HCT116 (cell line): Measurements from ENCODE around the gene NTN5. TPM values are rescaled to one million over a fixed set of nuclear protein-coding genes. Genes with fewer than 3 reads are reported as not detected.
A peak's percentile ranks its signal among the peaks of the same experiment; 100 is the strongest.

Experiments used
- ATAC-seq: fragments of 200-7000 bp; cut with Tn5 transposase; 2 replicates; pipeline ENCODE4 v1.9.1; 2020; ENCODE audit warnings: mild to moderate bottlenecking, moderate library complexity
- BruUV-seq: library from RNA; stranded (reverse); fragments of 400-500 nt; replicated peaks from 2 replicates; lab custom pipeline; 2021; lab: Mats Ljungman, UMichigan
- CTCF ChIA-PET: fragments of 300-600 bp; sonication (Branson Sonifier 250); formaldehyde crosslinking; loops from one replicate; lab custom pipeline; 2021; ENCODE audit warnings: antibody characterized with exemption; lab: Charles Lee
- POLR2A ChIA-PET: fragments of 300-600, 350-600 bp; sonication (Branson Sonifier 250); formaldehyde crosslinking; loops from one replicate; lab custom pipeline; 2021; ENCODE audit warnings: antibody characterized with exemption; lab: Charles Lee
- RAD21 ChIA-PET, 2 experiments: fragments of 300-600 bp; sonication (Branson Sonifier 250); formaldehyde crosslinking; loops; one replicate each; lab custom pipeline; 2023; ENCODE audit warnings: low total read pairs in 2 of 2; ENCODE audit not compliant: uncharacterized antibody in 2 of 2, unreplicated experiment in 2 of 2, low non-redundant PET in 1 of 2; lab: Charles Lee
- DNase-seq: peaks from one replicate; pipeline ENCODE4 v3.0.0-alpha.2; 2010; ENCODE audit warnings: low read depth, low spot score
- H2AFZ ChIP-seq: fragments of 200-600 bp; shearing (Covaris generic), sonication (generic); 2 replicates; pipeline ENCODE4 v1.6.1; 2017; ENCODE audit warnings: low read depth, mixed run types, mixed read lengths, antibody characterized with exemption, low read length; ENCODE audit not compliant: poor library complexity, severe bottlenecking
- H3K27ac ChIP-seq: 2 replicates; pipeline ENCODE4 v1.5.1; 2012; ENCODE audit warnings: low read depth, low read length
- H3K27me3 ChIP-seq: fragments of 200-600 bp; sonication (generic); 2 replicates; pipeline ENCODE4 v1.6.1; 2016; ENCODE audit warnings: mixed run types, low read length, mixed read lengths; ENCODE audit not compliant: insufficient read depth
- H3K36me3 ChIP-seq, 2 experiments: fragments of 200-500 bp in 1 of 2; fragments of 200-600 bp in 1 of 2; sonication (Bioruptor generic) in 1 of 2; sonication (generic) in 1 of 2; 2 replicates each; pipeline versions ENCODE4 v1.5.1 to v1.6.1; 2014 to 2016; ENCODE audit warnings: low read length in 2 of 2, inconsistent platforms in 1 of 2, mixed read lengths in 1 of 2, mixed run types in 1 of 2; ENCODE audit not compliant: insufficient read depth in 2 of 2, control insufficient read depth in 1 of 2
- H3K4me1 ChIP-seq, 2 experiments: fragments of 200-600 bp in 1 of 2; sonication (generic) in 1 of 2; 2 replicates each; pipeline versions ENCODE4 v1.5.1 to v1.6.1; 2012 to 2017; ENCODE audit warnings: low read length in 2 of 2, inconsistent platforms in 1 of 2, mild to moderate bottlenecking in 1 of 2, mixed read lengths in 1 of 2, mixed run types in 1 of 2, moderate library complexity in 1 of 2; ENCODE audit not compliant: insufficient read depth in 2 of 2, control insufficient read depth in 1 of 2
- H3K4me2 ChIP-seq: fragments of 200-600 bp; sonication (generic); 2 replicates; pipeline ENCODE4 v1.6.1; 2017; ENCODE audit warnings: mixed run types, low read length, mixed read lengths
- H3K4me3 ChIP-seq, 2 experiments: fragments of 200-600 bp in 1 of 2; sonication (generic) in 1 of 2; replicated peaks in 1 of 2; 2 replicates each; pipeline ENCODE4 v1.5.1; 2011 to 2016; ENCODE audit warnings: low read length in 2 of 2, control low read depth in 1 of 2, low read depth in 1 of 2, mild to moderate bottlenecking in 1 of 2, mixed read lengths in 1 of 2, mixed run types in 1 of 2
- H3K79me2 ChIP-seq: fragments of 200-600 bp; sonication (generic); 2 replicates; pipeline ENCODE4 v1.6.1; 2017; ENCODE audit warnings: mild to moderate bottlenecking, mixed run types, low read length, moderate library complexity, mixed read lengths; ENCODE audit not compliant: insufficient read depth
- H3K9ac ChIP-seq: fragments of 200-600 bp; sonication (generic); 2 replicates; pipeline ENCODE4 v1.6.1; 2016; ENCODE audit warnings: low read length, mixed read lengths
- H3K9me2 ChIP-seq: fragments of 200-600 bp; sonication (generic), shearing (Covaris generic); 2 replicates; pipeline ENCODE4 v1.6.1; 2017; ENCODE audit warnings: mixed run types, mild to moderate bottlenecking, moderate library complexity; ENCODE audit not compliant: insufficient read depth
- H3K9me3 ChIP-seq, 2 experiments: fragments of 200-500 bp in 1 of 2; fragments of 200-600 bp in 1 of 2; sonication (Bioruptor generic) in 1 of 2; sonication (generic) in 1 of 2; 2 replicates each; pipeline ENCODE4 v1.6.1; 2014 to 2017; ENCODE audit warnings: low read length in 2 of 2, mixed read lengths in 2 of 2, inconsistent platforms in 1 of 2, low read depth in 1 of 2, mild to moderate bottlenecking in 1 of 2, mixed run types in 1 of 2, moderate library complexity in 1 of 2; ENCODE audit not compliant: control insufficient read depth in 1 of 2, insufficient read depth in 1 of 2
- H4K20me1 ChIP-seq: fragments of 200-600 bp; sonication (generic), shearing (Covaris generic); 2 replicates; pipeline ENCODE4 v1.6.1; 2017; ENCODE audit warnings: mixed run types, mild to moderate bottlenecking, moderate library complexity; ENCODE audit not compliant: insufficient read depth
- EZH2phosphoT487 ChIP-seq: fragments of 200-600 bp; IDR thresholded peaks from 2 replicates; pipeline ENCODE4 v1.6.1; 2018; ENCODE audit warnings: antibody characterized with exemption, borderline replicate concordance
- SIN3A ChIP-seq: IDR thresholded peaks from 2 replicates; pipeline ENCODE4 v1.6.1; 2012; ENCODE audit warnings: low read depth
- intact Hi-C: fragments of 100-400 bp; cut with micrococcal nuclease; formaldehyde crosslinking; loops from 2 replicates; pipeline ENCODE4 v1.10.0; 2022
- total RNA-seq: library from RNA; stranded (reverse); gene quantifications from one replicate; pipeline ENCODE4 v1.2.1, GENCODE V29; 2021; ENCODE audit not compliant: unreplicated experiment
- TF ChIP-seq, protein P1 (sequence below): IDR thresholded peaks from 2 replicates; pipeline ENCODE4 v1.6.1; 2012
- TF ChIP-seq, protein P2 (sequence below): IDR thresholded peaks from 2 replicates; pipeline ENCODE4 v1.6.1; 2012
- TF ChIP-seq, protein P3 (sequence below): IDR thresholded peaks from 2 replicates; pipeline ENCODE4 v1.6.1; 2012; ENCODE audit warnings: low read depth

Gene NTN5
- total RNA-seq, 1 experiment from 2014 or later, result 3.1 TPM

DNA sequence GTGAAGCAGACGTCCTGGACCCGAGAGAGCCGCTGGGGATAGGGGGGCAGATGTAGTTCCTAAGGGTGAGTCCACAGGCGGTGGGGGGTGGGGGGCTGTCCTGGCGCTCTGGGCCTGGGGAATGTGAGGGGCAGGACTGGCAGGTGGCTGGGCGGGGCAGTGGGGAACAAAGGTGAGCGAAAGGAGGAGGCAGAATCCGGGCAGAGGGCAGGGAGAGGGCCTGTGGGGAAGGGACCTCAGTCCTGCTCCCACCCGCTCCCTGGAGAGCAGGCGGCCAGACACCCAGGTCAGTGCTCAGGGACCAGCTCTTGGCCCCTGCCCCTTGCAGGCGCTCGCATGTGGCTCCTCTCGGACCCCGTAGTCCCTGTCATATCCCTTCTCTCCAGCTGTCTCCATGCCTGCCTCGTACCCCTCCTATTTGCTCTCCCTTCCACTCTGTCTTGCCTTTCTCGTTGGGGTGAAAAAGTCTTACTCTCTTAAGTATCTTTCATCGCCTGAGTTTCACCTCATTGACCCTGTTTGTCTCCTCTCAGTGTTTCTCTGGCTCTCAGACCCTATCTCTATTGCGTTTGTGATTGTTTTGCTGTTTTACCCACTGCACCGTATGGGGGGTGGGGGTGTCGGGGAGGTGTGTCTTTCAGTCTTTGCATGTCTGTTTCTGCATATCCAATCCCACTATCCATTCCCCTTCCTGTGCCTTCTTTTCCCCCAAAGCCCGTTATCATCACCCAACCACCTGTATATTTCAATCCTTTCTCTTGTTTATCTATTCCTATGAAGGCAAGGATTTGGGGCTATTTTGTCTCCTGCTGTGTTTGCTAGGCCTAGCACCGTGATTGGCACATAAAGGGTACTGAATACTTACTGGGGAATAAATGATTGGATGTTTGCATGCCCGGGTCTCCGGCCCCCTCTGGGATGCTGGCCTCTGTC is 47.8 kb downstream of the NTN5 start:
- peak overlapping the region; percentile 82 for H3K4me2 ChIP-seq
- POLR2A ChIA-PET, result no interaction called here
- H3K9me2 ChIP-seq, result no peaks in the 10 kb centered on the region
- no peaks in the 10 kb centered on the region for H3K27me3 ChIP-seq
- intact Hi-C loops, result no loop called here
- BruUV-seq, result no TSS peak
- H4K20me1 ChIP-seq, result no peaks in the 10 kb centered on the region
- RAD21 ChIA-PET, result no interaction called here
- ATAC-seq (no peak), DNase-seq (no peak)
- peak overlapping the region; percentile 50 to 57 for H3K4me3 ChIP-seq
- CTCF ChIA-PET, result no interaction called here
- no peak overlapping the region for H2AFZ ChIP-seq
- no peaks in the 10 kb centered on the region for H3K36me3 ChIP-seq
- TF ChIP-seq, protein P1, sequence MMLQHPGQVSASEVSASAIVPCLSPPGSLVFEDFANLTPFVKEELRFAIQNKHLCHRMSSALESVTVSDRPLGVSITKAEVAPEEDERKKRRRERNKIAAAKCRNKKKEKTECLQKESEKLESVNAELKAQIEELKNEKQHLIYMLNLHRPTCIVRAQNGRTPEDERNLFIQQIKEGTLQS, result no peak
- TF ChIP-seq EZH2phosphoT487, result no peak
- TF ChIP-seq, protein P2, sequence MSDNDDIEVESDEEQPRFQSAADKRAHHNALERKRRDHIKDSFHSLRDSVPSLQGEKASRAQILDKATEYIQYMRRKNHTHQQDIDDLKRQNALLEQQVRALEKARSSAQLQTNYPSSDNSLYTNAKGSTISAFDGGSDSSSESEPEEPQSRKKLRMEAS, result no peak
- TF ChIP-seq, protein P3, sequence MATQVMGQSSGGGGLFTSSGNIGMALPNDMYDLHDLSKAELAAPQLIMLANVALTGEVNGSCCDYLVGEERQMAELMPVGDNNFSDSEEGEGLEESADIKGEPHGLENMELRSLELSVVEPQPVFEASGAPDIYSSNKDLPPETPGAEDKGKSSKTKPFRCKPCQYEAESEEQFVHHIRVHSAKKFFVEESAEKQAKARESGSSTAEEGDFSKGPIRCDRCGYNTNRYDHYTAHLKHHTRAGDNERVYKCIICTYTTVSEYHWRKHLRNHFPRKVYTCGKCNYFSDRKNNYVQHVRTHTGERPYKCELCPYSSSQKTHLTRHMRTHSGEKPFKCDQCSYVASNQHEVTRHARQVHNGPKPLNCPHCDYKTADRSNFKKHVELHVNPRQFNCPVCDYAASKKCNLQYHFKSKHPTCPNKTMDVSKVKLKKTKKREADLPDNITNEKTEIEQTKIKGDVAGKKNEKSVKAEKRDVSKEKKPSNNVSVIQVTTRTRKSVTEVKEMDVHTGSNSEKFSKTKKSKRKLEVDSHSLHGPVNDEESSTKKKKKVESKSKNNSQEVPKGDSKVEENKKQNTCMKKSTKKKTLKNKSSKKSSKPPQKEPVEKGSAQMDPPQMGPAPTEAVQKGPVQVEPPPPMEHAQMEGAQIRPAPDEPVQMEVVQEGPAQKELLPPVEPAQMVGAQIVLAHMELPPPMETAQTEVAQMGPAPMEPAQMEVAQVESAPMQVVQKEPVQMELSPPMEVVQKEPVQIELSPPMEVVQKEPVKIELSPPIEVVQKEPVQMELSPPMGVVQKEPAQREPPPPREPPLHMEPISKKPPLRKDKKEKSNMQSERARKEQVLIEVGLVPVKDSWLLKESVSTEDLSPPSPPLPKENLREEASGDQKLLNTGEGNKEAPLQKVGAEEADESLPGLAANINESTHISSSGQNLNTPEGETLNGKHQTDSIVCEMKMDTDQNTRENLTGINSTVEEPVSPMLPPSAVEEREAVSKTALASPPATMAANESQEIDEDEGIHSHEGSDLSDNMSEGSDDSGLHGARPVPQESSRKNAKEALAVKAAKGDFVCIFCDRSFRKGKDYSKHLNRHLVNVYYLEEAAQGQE, result no peak
- TF ChIP-seq SIN3A, result no peak
- TF ChIP-seq, all 23 proteins: peak for 0
- Histone ChIP-seq H3K27ac (peak overlapping the region; percentile 54), H3K9ac (peak overlapping the region; percentile 62), H3K9me3 (no peaks in the 10 kb centered on the region), H3K4me1 (peaks cover 27 to 41% of the 10 kb centered on the region in 2 experiments), H3K79me2 (peaks cover 27% of the 10 kb centered on the region)
